Measurements from ENCODE around the gene ROBO4. TPM values are rescaled to one million over a fixed set of nuclear protein-coding genes. Genes with fewer than 3 reads are reported as not detected.
A peak's percentile ranks its signal among the peaks of the same experiment; 100 is the strongest.

ROBO4 gene
- total RNA-seq, 1 experiment from 2014 or later, result 0.22 TPM

GRCh38 chr11:124864892-124865180 is 32.8 kb downstream of the ROBO4 start:
- Histone ChIP-seq H3K27me3 (no peaks in the 10 kb centered on the region), H3K9me3 (replicated peaks) (no peaks in the 10 kb centered on the region), H3K27ac (no peak overlapping the region), H3K36me3 (no peaks in the 10 kb centered on the region), H3K4me3 (no peak overlapping the region), H3K4me1 (no peaks in the 10 kb centered on the region)
- no peak for DNase-seq

GRCh38 chr11:124864176-124864891 is 33.3 kb downstream of the ROBO4 start:
- Histone ChIP-seq H3K27me3 (no peaks in the 10 kb centered on the region), H3K4me3 (no peak overlapping the region), H3K9me3 (replicated peaks) (no peaks in the 10 kb centered on the region), H3K36me3 (no peaks in the 10 kb centered on the region), H3K4me1 (no peaks in the 10 kb centered on the region), H3K27ac (no peak overlapping the region)
- no peak for DNase-seq

GRCh38 chr11:124863826-124864165 is 33.9 kb downstream of the ROBO4 start:
- Histone ChIP-seq H3K4me1 (no peaks in the 10 kb centered on the region), H3K36me3 (no peaks in the 10 kb centered on the region), H3K9me3 (replicated peaks) (no peaks in the 10 kb centered on the region), H3K27ac (no peak overlapping the region), H3K27me3 (no peaks in the 10 kb centered on the region), H3K4me3 (no peak overlapping the region)
- DNase-seq, result no peak

DNA sequence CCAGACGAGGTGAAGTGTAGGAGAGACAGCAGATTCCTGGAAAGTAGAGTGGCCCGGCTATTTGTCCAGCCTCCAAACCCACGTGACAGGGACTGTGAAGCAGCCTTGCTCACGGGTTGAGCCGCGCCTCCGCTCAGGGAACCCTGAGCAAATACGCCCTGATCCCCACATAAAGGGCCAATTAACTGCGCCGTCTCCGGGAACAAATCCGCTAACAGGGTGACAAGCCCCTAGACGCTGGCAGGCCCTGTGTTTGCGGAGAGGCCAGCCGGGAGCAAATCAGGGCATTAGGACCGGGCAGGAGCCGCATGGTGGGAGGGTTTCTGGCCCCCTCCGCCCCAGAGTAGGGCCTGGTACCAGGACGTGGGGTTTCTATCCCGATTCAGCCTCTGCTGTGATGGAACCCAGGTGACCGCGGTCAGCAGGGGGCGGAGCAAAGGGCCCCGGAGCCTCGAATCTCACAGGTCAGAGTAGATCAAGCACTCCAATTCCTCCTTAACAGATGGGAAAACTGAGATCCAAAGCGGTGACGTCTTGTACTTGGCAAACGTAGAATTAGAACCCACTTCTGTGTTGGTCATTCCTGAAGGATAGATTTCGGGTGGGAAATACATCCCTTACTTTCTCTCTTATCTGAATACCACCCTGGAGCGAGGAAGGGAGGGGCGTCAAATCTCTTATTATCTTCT is 34.4 kb downstream of the ROBO4 start:
- Histone ChIP-seq H3K9me3 (replicated peaks) (no peaks in the 10 kb centered on the region), H3K27me3 (no peaks in the 10 kb centered on the region), H3K27ac (no peak overlapping the region), H3K4me3 (no peak overlapping the region), H3K4me1 (no peaks in the 10 kb centered on the region), H3K36me3 (no peaks in the 10 kb centered on the region)
- DNase-seq, result peak in 1 of 2 experiments; percentile 15

DNA sequence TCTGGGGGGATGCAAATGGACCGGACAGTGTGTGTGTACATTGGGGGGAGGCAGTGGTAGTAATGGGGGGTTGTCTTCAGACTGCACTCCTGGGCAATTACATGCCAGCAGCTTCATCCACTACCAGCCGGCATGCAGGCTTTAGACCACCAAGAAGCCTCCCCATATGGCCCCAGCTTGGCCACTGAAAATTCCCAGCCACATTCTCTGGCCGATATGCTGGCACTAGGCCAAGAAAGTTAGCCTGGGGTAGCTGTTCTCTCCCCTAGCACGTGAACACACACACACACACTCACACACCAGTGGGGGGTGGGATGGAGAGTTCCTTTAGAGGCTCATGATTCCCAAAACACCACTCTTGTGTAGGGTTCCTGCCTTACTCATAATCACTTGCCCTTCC is 36.0 kb downstream of the ROBO4 start:
- no peaks in the 10 kb centered on the region for H3K36me3 ChIP-seq
- no peaks in the 10 kb centered on the region for H3K9me3 ChIP-seq (replicated peaks)
- H3K4me1 ChIP-seq, result no peaks in the 10 kb centered on the region
- no peaks in the 10 kb centered on the region for H3K27me3 ChIP-seq
- no peak for DNase-seq
- no peak overlapping the region for H3K27ac ChIP-seq
- no peak overlapping the region for H3K4me3 ChIP-seq

DNA sequence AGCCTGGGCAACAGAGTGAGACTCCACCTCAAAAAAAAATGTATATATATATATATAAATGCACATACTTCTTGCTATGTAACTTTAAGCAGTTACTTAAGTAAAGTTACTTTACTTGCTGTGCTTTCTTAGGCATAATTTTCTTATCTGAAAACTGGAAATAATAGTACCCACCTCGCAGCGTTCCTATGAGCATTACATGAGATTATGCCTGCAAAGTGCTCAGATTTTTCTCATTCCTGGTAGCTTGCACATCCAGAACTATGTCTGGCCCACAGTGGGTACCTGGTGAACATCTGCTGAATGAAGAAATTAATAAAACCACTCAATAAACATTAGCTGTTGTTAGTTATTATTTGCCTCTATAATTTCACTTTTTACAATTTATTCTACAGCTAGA is 38.5 kb downstream of the ROBO4 start:
- Histone ChIP-seq H3K36me3 (no peaks in the 10 kb centered on the region), H3K27ac (no peak overlapping the region), H3K9me3 (replicated peaks) (no peaks in the 10 kb centered on the region), H3K4me3 (no peak overlapping the region), H3K4me1 (no peaks in the 10 kb centered on the region), H3K27me3 (no peaks in the 10 kb centered on the region)
- no peak for DNase-seq

DNA sequence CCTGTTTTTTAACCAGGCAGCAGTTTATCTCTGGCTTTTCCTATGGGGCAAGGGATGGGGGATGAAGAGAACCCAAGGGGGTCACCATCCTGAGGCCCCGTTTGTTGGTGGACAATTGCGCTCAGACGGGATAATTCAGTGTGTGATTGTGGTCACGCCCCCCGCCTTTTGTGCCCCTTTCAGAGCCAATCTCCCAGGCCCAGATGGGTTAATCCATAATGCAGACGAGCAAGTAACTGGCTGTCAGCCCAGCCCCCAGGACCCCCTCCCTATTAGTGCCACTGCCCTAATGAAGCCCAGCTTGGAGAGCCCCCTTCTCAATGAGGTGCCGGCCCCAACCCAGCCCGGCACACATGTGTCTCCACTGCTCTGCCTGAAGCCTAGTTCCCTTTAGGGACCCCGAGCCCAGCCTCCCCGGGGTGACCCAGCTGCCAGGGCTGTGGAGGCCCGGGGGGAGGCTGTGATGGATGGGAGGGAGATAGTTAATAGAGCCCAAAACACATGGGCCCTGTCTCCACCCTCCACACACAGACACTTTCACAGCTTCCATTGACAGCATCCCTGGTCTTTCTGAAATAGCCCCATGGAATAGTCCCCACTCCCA is 51.5 kb downstream of the ROBO4 start:
- DNase-seq, result no peak
- peaks cover 23% of the 10 kb centered on the region for H3K27me3 ChIP-seq
- no peaks in the 10 kb centered on the region for H3K4me1 ChIP-seq
- H3K9me3 ChIP-seq (replicated peaks), result no peaks in the 10 kb centered on the region
- H3K36me3 ChIP-seq, result no peaks in the 10 kb centered on the region
- no peak overlapping the region for H3K4me3 ChIP-seq
- H3K27ac ChIP-seq, result no peak overlapping the region

DNA sequence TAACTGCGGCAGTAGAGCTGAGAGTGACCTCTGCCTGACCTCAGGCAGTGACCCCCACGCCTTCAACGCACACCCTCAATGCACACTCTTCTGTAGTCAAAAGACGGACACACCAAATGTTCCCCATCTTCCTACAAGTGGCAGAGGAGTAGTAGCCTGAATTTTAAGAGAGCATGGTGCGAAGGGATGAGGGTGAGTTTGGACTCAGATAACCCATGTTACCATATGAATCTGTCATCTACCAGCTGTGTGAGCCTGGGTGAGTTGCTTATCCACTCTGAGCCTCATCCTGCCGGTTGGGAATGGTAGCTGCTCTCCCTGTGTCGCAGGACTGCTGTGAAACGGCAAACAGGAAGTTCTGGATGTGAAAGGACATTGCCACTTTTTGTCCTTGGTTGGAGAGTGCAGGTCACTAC is 53.0 kb downstream of the ROBO4 start:
- H3K27ac ChIP-seq, result no peak overlapping the region
- DNase-seq, result no peak
- H3K9me3 ChIP-seq (replicated peaks), result no peaks in the 10 kb centered on the region
- peaks cover 37% of the 10 kb centered on the region for H3K27me3 ChIP-seq
- H3K4me1 ChIP-seq, result no peaks in the 10 kb centered on the region
- no peaks in the 10 kb centered on the region for H3K36me3 ChIP-seq
- H3K4me3 ChIP-seq, result no peak overlapping the region

- no peak for DNase-seq
- Histone ChIP-seq H3K4me3 (peak overlapping the region; percentile 49), H3K27me3 (peaks cover 41% of the 10 kb centered on the region), H3K9me3 (replicated peaks) (no peaks in the 10 kb centered on the region), H3K4me1 (no peaks in the 10 kb centered on the region), H3K36me3 (no peaks in the 10 kb centered on the region), H3K27ac (no peak overlapping the region)
These were observed 54.1 kb downstream of the ROBO4 start for GRCh38 chr11:124843616-124843910.

DNA sequence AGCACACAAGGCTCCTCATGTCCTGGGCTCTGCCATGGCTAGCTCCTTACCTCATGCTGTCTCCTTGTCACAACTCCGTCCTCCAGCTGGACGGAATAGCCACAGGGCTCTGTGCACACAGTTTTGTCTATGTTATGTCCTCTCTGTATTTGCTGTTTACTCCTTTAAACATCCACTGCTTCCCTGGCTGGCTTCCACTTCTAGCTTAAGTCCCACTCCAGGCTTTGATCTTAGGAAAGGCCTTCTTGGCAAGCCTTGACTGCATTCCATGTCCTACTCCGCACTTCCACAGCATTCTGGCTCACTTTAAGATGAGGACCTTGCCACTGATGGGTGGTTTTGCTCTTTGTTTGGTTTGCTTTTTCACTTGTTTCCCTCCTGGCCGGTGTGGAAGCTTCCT is 55.4 kb downstream of the ROBO4 start:
- no peak overlapping the region for H3K27ac ChIP-seq
- H3K27me3 ChIP-seq, result peaks cover 41% of the 10 kb centered on the region
- no peaks in the 10 kb centered on the region for H3K4me1 ChIP-seq
- no peaks in the 10 kb centered on the region for H3K36me3 ChIP-seq
- no peak for DNase-seq
- H3K9me3 ChIP-seq (replicated peaks), result no peaks in the 10 kb centered on the region
- H3K4me3 ChIP-seq, result no peak overlapping the region

DNA sequence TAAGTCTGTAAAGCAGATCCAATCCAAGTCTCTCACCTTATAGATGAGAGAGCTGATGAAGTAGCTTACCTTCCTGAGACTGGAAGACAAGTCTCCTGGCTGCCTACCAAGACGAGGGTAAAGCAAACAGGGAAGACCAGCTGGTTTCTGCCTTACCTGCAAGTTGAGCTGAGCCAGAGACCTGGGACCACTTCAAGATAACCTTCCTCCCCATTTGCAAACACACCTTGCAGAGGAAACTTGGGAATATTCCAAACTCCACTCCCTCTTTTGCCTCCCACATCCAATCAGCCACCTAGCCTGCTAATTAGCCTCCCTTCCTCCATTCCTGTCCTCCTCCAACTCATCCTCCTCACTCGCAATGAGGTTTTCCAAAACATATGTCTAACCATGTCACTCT is 55.8 kb downstream of the ROBO4 start:
- Histone ChIP-seq H3K27ac (no peak overlapping the region), H3K36me3 (no peaks in the 10 kb centered on the region), H3K9me3 (replicated peaks) (no peaks in the 10 kb centered on the region), H3K4me3 (no peak overlapping the region), H3K27me3 (peaks cover 41% of the 10 kb centered on the region), H3K4me1 (no peaks in the 10 kb centered on the region)
- no peak for DNase-seq

DNA sequence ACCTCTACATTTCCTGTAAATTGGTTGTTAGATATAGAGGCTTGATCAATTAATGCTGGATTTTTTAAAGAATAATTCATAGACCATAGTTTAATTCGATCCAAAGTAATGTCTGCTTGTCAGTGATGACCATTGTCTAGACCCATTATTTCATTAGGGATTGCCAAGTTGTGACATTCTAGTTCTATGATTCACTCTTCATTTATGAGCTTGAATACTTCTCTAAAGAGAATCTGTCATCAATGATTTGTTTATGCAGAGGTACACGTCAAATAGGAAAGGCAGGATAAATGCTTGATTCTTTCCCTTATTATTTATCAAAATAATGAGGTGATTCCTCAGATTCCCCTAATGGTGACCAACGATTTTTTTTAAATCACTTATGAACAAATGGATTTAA is 56.5 kb downstream of the ROBO4 start:
- peaks cover 41% of the 10 kb centered on the region for H3K27me3 ChIP-seq
- no peak overlapping the region for H3K27ac ChIP-seq
- no peak for DNase-seq
- no peaks in the 10 kb centered on the region for H3K4me1 ChIP-seq
- no peaks in the 10 kb centered on the region for H3K36me3 ChIP-seq
- H3K9me3 ChIP-seq (replicated peaks), result no peaks in the 10 kb centered on the region
- no peak overlapping the region for H3K4me3 ChIP-seq

DNA sequence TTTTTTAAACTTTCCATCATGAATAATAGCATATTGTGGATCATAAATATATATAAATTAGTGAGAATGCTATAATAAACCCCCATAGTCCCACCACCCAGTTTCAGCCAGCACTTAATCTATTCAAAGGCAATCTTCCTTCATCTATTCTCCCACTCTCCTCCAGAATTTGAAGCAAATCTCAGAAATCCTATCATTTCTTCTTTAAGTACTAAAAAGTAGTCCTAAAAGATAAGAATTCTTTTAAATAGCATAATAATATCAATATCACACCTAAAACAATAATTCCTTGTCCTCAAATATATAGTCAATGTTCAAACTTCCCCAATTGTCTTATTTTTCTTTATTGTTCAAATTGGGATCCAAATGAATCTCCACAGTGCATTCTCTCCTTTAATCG is 57.0 kb downstream of the ROBO4 start:
- no peaks in the 10 kb centered on the region for H3K9me3 ChIP-seq (replicated peaks)
- no peak overlapping the region for H3K27ac ChIP-seq
- peaks cover 41% of the 10 kb centered on the region for H3K27me3 ChIP-seq

DNA sequence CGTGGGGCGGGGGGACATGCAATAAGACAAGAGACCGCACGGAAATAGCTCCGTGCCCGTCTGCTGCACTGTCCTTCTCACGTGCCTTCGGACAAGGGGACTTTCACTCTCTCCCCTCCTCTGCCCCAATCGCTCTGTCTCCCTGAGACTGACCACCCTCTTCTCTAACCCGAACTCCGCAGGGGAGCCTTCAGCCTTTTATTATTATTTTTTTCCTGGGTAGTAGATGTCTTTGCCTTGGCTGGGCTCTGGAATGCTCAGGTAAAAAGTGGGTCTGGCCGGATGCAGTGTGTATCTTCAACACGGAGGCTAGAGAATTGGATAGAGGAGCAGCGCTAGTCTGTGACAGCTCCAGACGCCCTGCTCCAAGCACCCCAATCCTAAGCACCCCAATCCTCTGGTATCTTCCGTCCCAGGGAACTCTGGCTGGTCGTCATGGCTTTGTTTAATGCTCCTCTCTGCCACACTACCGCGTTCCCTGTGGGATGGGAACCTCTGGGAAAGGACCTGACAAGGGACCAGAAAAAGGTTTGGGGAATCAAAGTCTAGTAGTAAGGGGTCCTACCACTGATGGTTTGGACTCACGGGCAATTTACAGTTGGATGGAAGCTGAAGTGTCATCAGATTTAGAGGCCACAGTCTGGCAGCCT is 57.6 kb downstream of the ROBO4 start:
- no peak for DNase-seq
- Histone ChIP-seq H3K4me3 (peak overlapping the region; percentile 59), H3K27me3 (peaks cover 41% of the 10 kb centered on the region), H3K36me3 (no peaks in the 10 kb centered on the region), H3K4me1 (no peaks in the 10 kb centered on the region), H3K9me3 (replicated peaks) (no peaks in the 10 kb centered on the region), H3K27ac (no peak overlapping the region)

More for the DNA sequence above, 57.0 kb downstream of the ROBO4 start:
- Histone ChIP-seq H3K4me3 (no peak overlapping the region), H3K4me1 (no peaks in the 10 kb centered on the region), H3K36me3 (no peaks in the 10 kb centered on the region)
- DNase-seq, result no peak

- peak overlapping the region; percentile 59 for H3K4me3 ChIP-seq
- no peaks in the 10 kb centered on the region for H3K9me3 ChIP-seq (replicated peaks)
- H3K4me1 ChIP-seq, result no peaks in the 10 kb centered on the region
- H3K36me3 ChIP-seq, result no peaks in the 10 kb centered on the region
- H3K27ac ChIP-seq, result no peak overlapping the region
- DNase-seq, result peak; percentile 26 to 28
- H3K27me3 ChIP-seq, result peaks cover 39% of the 10 kb centered on the region
These were observed 58.3 kb downstream of the ROBO4 start for GRCh38 chr11:124839128-124839971.
